Endothelial cell of umbilical vein (primary cell): ENCODE data around the gene CSNK1G1. TPM values are rescaled to one million over a fixed set of nuclear protein-coding genes. Genes with fewer than 3 reads are reported as not detected.
A peak's percentile ranks its signal among the peaks of the same experiment; 100 is the strongest.

ENCODE experiments used
- BruUV-seq: library from RNA; stranded (reverse); fragments of 400-500 nt; replicated peaks from 2 replicates; lab custom pipeline; 2021; lab: Mats Ljungman, UMichigan
- CTCF ChIA-PET: fragments of 300-600, 350-600 bp; sonication (Branson Sonifier 250); formaldehyde crosslinking; loops from one replicate; lab custom pipeline; 2021; ENCODE audit warnings: antibody characterized with exemption, inconsistent platforms; lab: Charles Lee
- POLR2A ChIA-PET: fragments of 300-600, 350-600 bp; sonication (Branson Sonifier 250); formaldehyde crosslinking; loops from one replicate; lab custom pipeline; 2021; ENCODE audit warnings: antibody characterized with exemption, inconsistent platforms; lab: Charles Lee
- DNase-seq: peaks from one replicate; pipeline ENCODE4 v3.0.0-alpha.2; 2011; ENCODE audit warnings: low read depth, low spot score
- FAIRE-seq: peaks from 2 replicates; lab custom pipeline; 2011; peaks lifted over from hg19 to GRCh38; lab: Jason Lieb, UNC
- H2AFZ ChIP-seq: 2 replicates; pipeline ENCODE4 v1.6.0; 2012; ENCODE audit warnings: low read depth, low read length, control low read depth, inconsistent platforms
- H3K27ac ChIP-seq: 2 replicates; pipeline ENCODE4 v1.5.1; 2011; ENCODE audit warnings: low read depth, mild to moderate bottlenecking, control low read depth, low read length, moderate library complexity; ENCODE audit not compliant: insufficient read depth
- H3K27me3 ChIP-seq, 2 experiments: 2 replicates each; pipeline versions ENCODE4 v1.6.0 to v1.6.1; 2011; ENCODE audit warnings: low read length in 2 of 2, mixed read lengths in 1 of 2; ENCODE audit not compliant: control insufficient read depth in 2 of 2, insufficient read depth in 2 of 2
- H3K36me3 ChIP-seq, 2 experiments: 2 replicates in 1 of 2; 3 replicates in 1 of 2; pipeline ENCODE4 v1.5.1; 2011; ENCODE audit warnings: low read length in 2 of 2, mild to moderate bottlenecking in 1 of 2, moderate library complexity in 1 of 2; ENCODE audit not compliant: control insufficient read depth in 2 of 2, insufficient read depth in 2 of 2; ENCODE audit errors: extremely low read depth in 1 of 2
- H3K4me1 ChIP-seq: 3 replicates; pipeline ENCODE4 v1.5.1; 2011; ENCODE audit warnings: mild to moderate bottlenecking, low read length; ENCODE audit not compliant: control insufficient read depth, insufficient read depth; ENCODE audit errors: extremely low read depth
- H3K4me2 ChIP-seq: 2 replicates; pipeline ENCODE4 v1.6.1; 2011; ENCODE audit warnings: low read length, control low read depth, mixed read lengths; ENCODE audit not compliant: insufficient read depth
- H3K4me3 ChIP-seq, 3 experiments: fragments of 200-600 bp in 1 of 3; sonication (generic), shearing (Covaris generic) in 1 of 3; replicated peaks in 1 of 3; 2 replicates each; pipeline ENCODE4 v1.5.1; 2011 to 2016; ENCODE audit warnings: control low read depth in 3 of 3, low read length in 3 of 3, mild to moderate bottlenecking in 2 of 3, inconsistent platforms in 1 of 3, low read depth in 1 of 3, moderate library complexity in 1 of 3; ENCODE audit not compliant: insufficient read depth in 1 of 3
- H3K79me2 ChIP-seq: 2 replicates; pipeline ENCODE4 v1.6.0; 2012; ENCODE audit warnings: low read length, inconsistent platforms; ENCODE audit not compliant: control insufficient read depth, insufficient read depth
- H3K9ac ChIP-seq: replicated peaks from 2 replicates; pipeline ENCODE3; 2011; ENCODE audit warnings: low read length, control low read depth; ENCODE audit not compliant: insufficient read depth; ENCODE audit errors: extremely low read depth
- H3K9me1 ChIP-seq: replicated peaks from 3 replicates; pipeline ENCODE4 v1.6.0; 2011; ENCODE audit warnings: mild to moderate bottlenecking, low read length; ENCODE audit not compliant: control insufficient read depth, insufficient read depth; ENCODE audit errors: extremely low read depth
- H3K9me3 ChIP-seq: replicated peaks from 2 replicates; pipeline ENCODE4 v1.5.1; 2012; ENCODE audit warnings: low read length, inconsistent platforms; ENCODE audit not compliant: control insufficient read depth, insufficient read depth
- H4K20me1 ChIP-seq: replicated peaks from 2 replicates; pipeline ENCODE3; 2011; ENCODE audit warnings: mild to moderate bottlenecking, low read length; ENCODE audit not compliant: control insufficient read depth, insufficient read depth; ENCODE audit errors: extremely low read depth
- EZH2 ChIP-seq: IDR thresholded peaks from 2 replicates; pipeline ENCODE4 v1.6.1; 2012; ENCODE audit warnings: borderline replicate concordance, low read depth, mild to moderate bottlenecking, moderate library complexity, low read length, inconsistent platforms; ENCODE audit not compliant: severe bottlenecking
- FOS ChIP-seq: IDR thresholded peaks from 2 replicates; pipeline ENCODE4 v1.6.1; 2011; ENCODE audit warnings: mild to moderate bottlenecking, low read length, moderate library complexity, borderline replicate concordance; ENCODE audit not compliant: insufficient read depth
- GATA2 ChIP-seq: IDR thresholded peaks from 2 replicates; pipeline ENCODE4 v1.7.0; 2011; ENCODE audit warnings: low read depth, mild to moderate bottlenecking, moderate library complexity, mixed read lengths, low read length; ENCODE audit not compliant: insufficient read length, insufficient read depth
- JUN ChIP-seq: IDR thresholded peaks from 2 replicates; pipeline ENCODE4 v1.6.1; 2011; ENCODE audit warnings: borderline replicate concordance, low read depth; ENCODE audit not compliant: insufficient read length, insufficient read depth
- MYC ChIP-seq: IDR thresholded peaks from one replicate; pipeline ENCODE4 v1.6.1; 2011; ENCODE audit warnings: mild to moderate bottlenecking, low read depth, low read length
- POLR2A ChIP-seq: IDR thresholded peaks from 2 replicates; pipeline ENCODE4 v1.6.1; 2012; ENCODE audit warnings: low read depth, mild to moderate bottlenecking, control low read depth, low read length
- POLR2AphosphoS5 ChIP-seq: IDR thresholded peaks from 2 replicates; pipeline ENCODE4 v1.6.1; 2012; ENCODE audit warnings: low read depth, mild to moderate bottlenecking, control low read depth, low read length, moderate library complexity; ENCODE audit not compliant: insufficient read depth
- dilution Hi-C: fragments of 300-500 bp; cut with MboI; formaldehyde crosslinking; loops from one replicate; pipeline ENCODE4 v1.15.0; 2019; ENCODE audit warnings: low sequenced_read_pairs; ENCODE audit not compliant: extremely low pct_ligation_motif_present
- intact Hi-C: fragments of 100-400 bp; cut with micrococcal nuclease; formaldehyde crosslinking; loops from one replicate; pipeline ENCODE4 v1.10.0; 2022
- polyA plus RNA-seq, 4 experiments: library from polyadenylated mRNA; depleted of rRNA in 3 of 4; stranded (reverse) in 3 of 4; unstranded in 1 of 4; fragments of >200 nt; gene quantifications; 2 replicates each; pipeline versions ENCODE4 v1.2.1 to v1.2.3, GENCODE V29; 2011 to 2012; ENCODE audit warnings: missing spikeins in 1 of 4
- total RNA-seq: library from RNA; stranded (reverse); gene quantifications from 2 replicates; pipeline ENCODE4 v1.2.3, GENCODE V29; 2021
- TF ChIP-seq, protein P1 (sequence below), 2 donors: IDR thresholded peaks; 1 replicate in 1 of 2; 2 replicates in 1 of 2; pipeline ENCODE4 v1.5.1; 2011; ENCODE audit warnings: low read length in 2 of 2, mild to moderate bottlenecking in 2 of 2, moderate library complexity in 2 of 2, control low read depth in 1 of 2, inconsistent platforms in 1 of 2, low read depth in 1 of 2; ENCODE audit not compliant: insufficient read depth in 1 of 2; ENCODE audit errors: extremely low read depth in 1 of 2
- TF ChIP-seq, protein P2 (sequence below): IDR thresholded peaks from 2 replicates; pipeline ENCODE4 v1.6.1; 2011; ENCODE audit not compliant: insufficient read depth, insufficient read length

Gene CSNK1G1
- total and polyA plus RNA-seq, 2 donors (not counting 3 experiments of a cell fraction or from before 2014, with no cell fraction given), result 9.0 to 31.7 TPM

DNA sequence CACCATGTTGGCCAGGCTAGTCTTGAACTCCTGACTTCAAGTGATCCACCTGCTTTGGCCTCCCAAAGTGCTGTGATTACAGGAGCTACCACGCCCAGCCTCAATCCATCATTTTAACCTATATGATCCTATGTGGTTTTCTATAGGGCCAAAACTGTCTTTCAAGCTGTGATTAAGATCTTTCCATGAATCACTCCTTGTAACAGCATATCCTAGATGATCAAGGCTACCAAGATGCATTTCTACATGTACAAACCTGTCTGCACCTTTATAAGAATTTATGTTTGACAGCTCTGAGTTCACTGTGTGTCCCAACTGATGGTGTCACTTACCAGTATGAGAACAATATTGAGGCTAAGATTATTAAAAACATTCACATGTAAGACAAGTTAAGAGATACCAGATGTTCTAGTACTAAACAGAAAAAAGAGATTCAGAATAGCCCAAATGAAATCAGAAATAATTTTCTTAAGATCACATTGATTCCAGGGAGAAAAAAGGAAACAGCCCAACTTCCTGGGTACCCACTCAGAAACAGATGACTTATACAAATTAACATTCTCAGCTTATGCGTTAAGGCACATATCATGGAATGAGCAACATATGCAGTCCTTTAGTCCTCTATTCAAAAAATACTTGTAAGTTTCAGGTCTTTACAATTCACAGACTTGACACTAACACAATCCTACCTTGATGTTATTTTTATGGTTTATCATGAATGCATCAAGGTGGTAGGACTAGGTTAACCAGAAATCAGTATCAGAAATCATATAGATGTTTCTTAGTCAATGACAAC, 168.4 kb downstream of the CSNK1G1 start:
- H3K79me2 ChIP-seq, result no peaks in the 10 kb centered on the region
- H3K9me3 ChIP-seq, result no peaks in the 10 kb centered on the region
- FAIRE-seq, result peak; percentile 35
- no peaks in the 10 kb centered on the region for H4K20me1 ChIP-seq
- intact Hi-C loops (no loop called here), dilution Hi-C loops (no loop called here)
- CTCF ChIA-PET, result interaction anchor here (1.4 kb wide), 1 partner anchor 22 kb away, joined by 4 read pairs; no protein-coding TSS in a partner anchor
- no peaks in the 10 kb centered on the region for H3K9me1 ChIP-seq
- no peak for TF ChIP-seq GATA2
- TF ChIP-seq, protein P1, sequence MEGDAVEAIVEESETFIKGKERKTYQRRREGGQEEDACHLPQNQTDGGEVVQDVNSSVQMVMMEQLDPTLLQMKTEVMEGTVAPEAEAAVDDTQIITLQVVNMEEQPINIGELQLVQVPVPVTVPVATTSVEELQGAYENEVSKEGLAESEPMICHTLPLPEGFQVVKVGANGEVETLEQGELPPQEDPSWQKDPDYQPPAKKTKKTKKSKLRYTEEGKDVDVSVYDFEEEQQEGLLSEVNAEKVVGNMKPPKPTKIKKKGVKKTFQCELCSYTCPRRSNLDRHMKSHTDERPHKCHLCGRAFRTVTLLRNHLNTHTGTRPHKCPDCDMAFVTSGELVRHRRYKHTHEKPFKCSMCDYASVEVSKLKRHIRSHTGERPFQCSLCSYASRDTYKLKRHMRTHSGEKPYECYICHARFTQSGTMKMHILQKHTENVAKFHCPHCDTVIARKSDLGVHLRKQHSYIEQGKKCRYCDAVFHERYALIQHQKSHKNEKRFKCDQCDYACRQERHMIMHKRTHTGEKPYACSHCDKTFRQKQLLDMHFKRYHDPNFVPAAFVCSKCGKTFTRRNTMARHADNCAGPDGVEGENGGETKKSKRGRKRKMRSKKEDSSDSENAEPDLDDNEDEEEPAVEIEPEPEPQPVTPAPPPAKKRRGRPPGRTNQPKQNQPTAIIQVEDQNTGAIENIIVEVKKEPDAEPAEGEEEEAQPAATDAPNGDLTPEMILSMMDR (IDR thresholded peaks at IDR 0.05; ENCODE audit: extremely low read depth in 1 of 2, insufficient read depth in 1 of 2, low read depth in 1 of 2, low read length in 2 of 2), result no peak
- TF ChIP-seq, protein P2, sequence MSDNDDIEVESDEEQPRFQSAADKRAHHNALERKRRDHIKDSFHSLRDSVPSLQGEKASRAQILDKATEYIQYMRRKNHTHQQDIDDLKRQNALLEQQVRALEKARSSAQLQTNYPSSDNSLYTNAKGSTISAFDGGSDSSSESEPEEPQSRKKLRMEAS, result no peak
- TF ChIP-seq POLR2AphosphoS5, result no peak
- no peak for TF ChIP-seq FOS
- no peak for TF ChIP-seq POLR2A
- TF ChIP-seq JUN, result no peak
- TF ChIP-seq EZH2, result no peak
- TF ChIP-seq MYC, result no peak
- no peak overlapping the region for H3K4me3 ChIP-seq
- POLR2A ChIA-PET, result no interaction called here
- H3K36me3 ChIP-seq, result peaks cover 0 to 2% of the 10 kb centered on the region in 2 experiments
- peak; percentile 27 for DNase-seq
- no TSS peak for BruUV-seq
- H2AFZ ChIP-seq, result no peak overlapping the region
- H3K27me3 ChIP-seq, result no peaks in the 10 kb centered on the region
- no peak overlapping the region for H3K27ac ChIP-seq
- no peak overlapping the region for H3K4me2 ChIP-seq
- H3K4me1 ChIP-seq, result no peaks in the 10 kb centered on the region
- no peak overlapping the region for H3K9ac ChIP-seq
